ENCODE measurements around the gene POLR3GL.

The POLR3GL gene

DNA sequence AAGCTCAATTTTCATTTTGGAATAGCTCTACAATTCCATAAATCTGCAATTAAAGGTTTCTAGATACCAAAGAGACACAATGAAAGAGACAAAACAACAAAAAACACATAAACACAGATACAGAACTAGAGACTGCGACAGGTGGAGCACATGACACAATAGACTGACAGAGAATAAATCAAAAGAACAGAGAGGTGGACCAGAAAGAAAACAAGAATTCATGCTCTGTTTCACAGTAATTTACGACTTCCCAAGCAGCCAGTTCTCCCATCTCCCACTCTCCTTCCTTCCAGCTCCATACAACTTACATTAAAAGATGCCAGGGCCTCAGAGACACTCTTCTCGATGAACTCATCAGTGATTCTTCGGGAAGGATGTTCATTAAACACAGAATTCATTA, 22.1 kb upstream of the POLR3GL start:
- Histone ChIP-seq H3K9me3 (ENCODE audit: severe bottlenecking) (no peaks in the 10 kb centered on the region), H3K27me3 (ENCODE audit: insufficient read depth, poor library complexity, severe bottlenecking) (no peaks in the 10 kb centered on the region), H3K4me3 (ENCODE audit: severe bottlenecking) (no peak overlapping the region), H3K27ac (ENCODE audit: poor library complexity, severe bottlenecking) (no peak overlapping the region), H3K36me3 (ENCODE audit: low read depth) (peaks cover 28% of the 10 kb centered on the region), H3K4me1 (ENCODE audit: insufficient read depth, poor library complexity, severe bottlenecking) (no peaks in the 10 kb centered on the region)
- no peak for DNase-seq (ENCODE audit: low spot score)
- ATAC-seq (ENCODE audit: low read depth) = no peak
- TF ChIP-seq, protein P1, sequence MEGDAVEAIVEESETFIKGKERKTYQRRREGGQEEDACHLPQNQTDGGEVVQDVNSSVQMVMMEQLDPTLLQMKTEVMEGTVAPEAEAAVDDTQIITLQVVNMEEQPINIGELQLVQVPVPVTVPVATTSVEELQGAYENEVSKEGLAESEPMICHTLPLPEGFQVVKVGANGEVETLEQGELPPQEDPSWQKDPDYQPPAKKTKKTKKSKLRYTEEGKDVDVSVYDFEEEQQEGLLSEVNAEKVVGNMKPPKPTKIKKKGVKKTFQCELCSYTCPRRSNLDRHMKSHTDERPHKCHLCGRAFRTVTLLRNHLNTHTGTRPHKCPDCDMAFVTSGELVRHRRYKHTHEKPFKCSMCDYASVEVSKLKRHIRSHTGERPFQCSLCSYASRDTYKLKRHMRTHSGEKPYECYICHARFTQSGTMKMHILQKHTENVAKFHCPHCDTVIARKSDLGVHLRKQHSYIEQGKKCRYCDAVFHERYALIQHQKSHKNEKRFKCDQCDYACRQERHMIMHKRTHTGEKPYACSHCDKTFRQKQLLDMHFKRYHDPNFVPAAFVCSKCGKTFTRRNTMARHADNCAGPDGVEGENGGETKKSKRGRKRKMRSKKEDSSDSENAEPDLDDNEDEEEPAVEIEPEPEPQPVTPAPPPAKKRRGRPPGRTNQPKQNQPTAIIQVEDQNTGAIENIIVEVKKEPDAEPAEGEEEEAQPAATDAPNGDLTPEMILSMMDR (IDR thresholded peaks at IDR 0.05; ENCODE audit: poor library complexity, severe bottlenecking) = no peak

DNA sequence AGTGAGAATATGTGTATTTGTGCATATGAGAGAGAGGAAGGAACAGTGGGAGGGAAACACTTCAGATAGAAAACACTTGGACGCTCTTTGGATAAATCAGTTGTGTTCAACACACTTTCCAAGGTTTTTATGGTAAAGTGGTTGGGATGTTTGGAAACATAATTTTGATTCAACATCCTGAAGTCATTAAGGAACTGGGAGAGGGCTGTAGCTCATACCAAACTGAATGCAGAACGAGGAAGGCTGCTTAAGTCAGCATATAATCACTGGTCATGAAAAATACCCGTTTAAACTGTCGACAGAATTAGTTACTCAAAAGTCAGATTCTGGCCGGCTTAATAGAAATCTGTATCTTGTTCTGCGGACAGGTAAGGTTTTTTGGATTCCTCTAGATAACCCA, 21.6 kb upstream of the POLR3GL start:
- TF ChIP-seq, protein P1 (IDR thresholded peaks at IDR 0.05; ENCODE audit: poor library complexity, severe bottlenecking) = no peak
- Histone ChIP-seq H3K9me3 (ENCODE audit: severe bottlenecking) (no peaks in the 10 kb centered on the region), H3K4me1 (ENCODE audit: insufficient read depth, poor library complexity, severe bottlenecking) (no peaks in the 10 kb centered on the region), H3K27ac (ENCODE audit: poor library complexity, severe bottlenecking) (no peak overlapping the region), H3K36me3 (ENCODE audit: low read depth) (peaks cover 28% of the 10 kb centered on the region), H3K27me3 (ENCODE audit: insufficient read depth, poor library complexity, severe bottlenecking) (no peaks in the 10 kb centered on the region), H3K4me3 (ENCODE audit: severe bottlenecking) (no peak overlapping the region)
- ATAC-seq (ENCODE audit: low read depth) (no peak), DNase-seq (ENCODE audit: low spot score) (no peak)

DNA sequence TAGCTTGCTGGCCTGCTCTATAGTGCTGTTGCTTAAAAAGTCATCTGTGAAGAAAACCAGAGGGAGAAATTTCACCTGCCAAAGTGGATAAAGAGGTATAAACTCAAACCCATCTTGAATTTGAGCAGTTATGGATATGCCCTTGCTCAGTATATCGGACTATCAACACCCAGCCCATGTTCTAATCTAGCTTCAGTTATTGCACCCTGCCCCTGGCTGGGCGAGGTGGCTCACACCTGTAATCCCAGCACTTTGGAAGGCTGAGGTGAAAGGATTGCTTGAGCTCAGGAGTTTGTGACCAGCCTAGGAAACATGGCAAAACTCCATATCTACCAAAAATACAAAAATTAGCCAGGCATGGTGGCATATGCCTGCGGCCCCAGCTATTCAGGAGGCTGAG, 20.0 kb upstream of the POLR3GL start:
- DNase-seq (ENCODE audit: low spot score) = no peak
- Histone ChIP-seq H3K4me3 (ENCODE audit: severe bottlenecking) (no peak overlapping the region), H3K36me3 (ENCODE audit: low read depth) (peaks cover 28% of the 10 kb centered on the region), H3K27ac (ENCODE audit: poor library complexity, severe bottlenecking) (no peak overlapping the region), H3K9me3 (ENCODE audit: severe bottlenecking) (no peaks in the 10 kb centered on the region), H3K27me3 (ENCODE audit: insufficient read depth, poor library complexity, severe bottlenecking) (no peaks in the 10 kb centered on the region), H3K4me1 (ENCODE audit: insufficient read depth, poor library complexity, severe bottlenecking) (no peaks in the 10 kb centered on the region)
- no peak for ATAC-seq (ENCODE audit: low read depth)
- TF ChIP-seq, protein P1 (IDR thresholded peaks at IDR 0.05; ENCODE audit: poor library complexity, severe bottlenecking) = no peak

DNA sequence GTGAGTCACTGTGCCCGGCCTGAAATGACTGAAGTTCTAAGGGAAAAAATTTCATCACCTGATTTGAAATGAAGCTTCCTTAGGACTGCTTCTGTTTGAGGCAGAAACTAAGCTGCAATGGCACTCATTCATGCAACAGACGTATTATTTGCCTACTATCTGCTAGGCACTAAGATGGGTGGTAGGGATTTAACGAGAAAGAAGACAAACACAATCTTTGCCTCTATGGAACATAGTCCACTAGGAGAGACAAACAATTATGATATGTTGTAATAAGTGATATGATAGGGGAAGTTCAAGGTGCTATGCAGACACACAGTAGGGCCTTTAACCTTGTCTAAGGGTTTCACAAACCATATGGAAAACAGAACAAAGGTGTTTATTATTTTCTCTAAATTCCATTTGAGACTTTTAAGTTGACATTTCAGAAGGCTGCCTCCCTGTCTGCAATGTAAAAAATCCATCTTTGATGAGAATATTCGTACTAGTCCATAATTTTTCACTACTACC, 18.0 kb upstream of the POLR3GL start:
- no peak overlapping the region for H3K4me3 ChIP-seq (ENCODE audit: severe bottlenecking)
- no peaks in the 10 kb centered on the region for H3K27me3 ChIP-seq (ENCODE audit: insufficient read depth, poor library complexity, severe bottlenecking)
- H3K9me3 ChIP-seq (ENCODE audit: severe bottlenecking) = no peaks in the 10 kb centered on the region
- TF ChIP-seq, protein P1 (IDR thresholded peaks at IDR 0.05; ENCODE audit: poor library complexity, severe bottlenecking) = no peak
- no peaks in the 10 kb centered on the region for H3K4me1 ChIP-seq (ENCODE audit: insufficient read depth, poor library complexity, severe bottlenecking)
- peaks cover 27% of the 10 kb centered on the region for H3K36me3 ChIP-seq (ENCODE audit: low read depth)
- H3K27ac ChIP-seq (ENCODE audit: poor library complexity, severe bottlenecking) = no peak overlapping the region
- ATAC-seq (ENCODE audit: low read depth) = no peak
- DNase-seq (ENCODE audit: low spot score) = no peak

DNA sequence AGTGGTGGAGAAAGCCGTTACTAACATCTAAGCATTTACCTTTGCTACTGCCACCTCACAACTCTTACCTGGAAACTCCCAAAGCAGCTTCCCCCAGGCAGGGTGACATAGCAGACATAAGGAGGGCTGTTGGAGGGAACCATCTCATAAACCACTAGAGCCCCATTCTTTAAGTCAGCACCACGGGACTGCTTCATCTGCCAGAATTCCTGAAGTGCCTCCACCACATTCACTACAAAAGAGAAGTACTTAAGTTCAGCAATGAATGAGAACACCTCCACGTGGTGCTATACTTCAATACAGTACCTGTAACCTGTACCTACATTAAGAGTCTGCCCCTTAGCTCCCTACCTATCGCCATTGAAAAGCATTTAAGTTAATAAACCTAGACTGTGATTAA, 16.9 kb upstream of the POLR3GL start:
- Histone ChIP-seq H3K4me1 (ENCODE audit: insufficient read depth, poor library complexity, severe bottlenecking) (no peaks in the 10 kb centered on the region), H3K4me3 (ENCODE audit: severe bottlenecking) (no peak overlapping the region), H3K36me3 (ENCODE audit: low read depth) (peaks cover 17% of the 10 kb centered on the region), H3K9me3 (ENCODE audit: severe bottlenecking) (no peaks in the 10 kb centered on the region), H3K27ac (ENCODE audit: poor library complexity, severe bottlenecking) (no peak overlapping the region), H3K27me3 (ENCODE audit: insufficient read depth, poor library complexity, severe bottlenecking) (no peaks in the 10 kb centered on the region)
- ATAC-seq (ENCODE audit: low read depth) (no peak), DNase-seq (ENCODE audit: low spot score) (no peak)
- TF ChIP-seq, protein P1 (IDR thresholded peaks at IDR 0.05; ENCODE audit: poor library complexity, severe bottlenecking) = no peak
